ENCODE data around the gene ATP2A2. TPM values are rescaled to one million over a fixed set of nuclear protein-coding genes. Genes with fewer than 3 reads are reported as not detected.

The ATP2A2 gene
- total and polyA plus RNA-seq, 2 of the 8 experiments (the other 6 are each of a cell fraction or from before 2014, with no cell fraction given), result 86.1 to 271 TPM

- 93% methylated on average over 6 of the region's 6 CpGs; no CpG with 5 or more reads in 1 of the 2 experiments for WGBS, 2 experiments (ENCODE audit: extremely low coverage in 1 of 2, insufficient coverage in 1 of 2, insufficient read length in 1 of 2, insufficient replicate concordance in 2 of 2, low coverage in 1 of 2, low lambda C conversion rate in 2 of 2, missing lambda C conversion rate in 1 of 2)
- POLR2A ChIA-PET (ENCODE audit: partially characterized antibody), result interaction anchor here (0.6 to 1.6 kb wide), 5 partner anchors 14 to 188 kb away, joined by 3 to 4 read pairs (median 3); partner anchors contain the start of gene IFT81
- no peak for TF ChIP-seq BRCA1 (IDR thresholded peaks at IDR 0.05; ENCODE audit: low read depth, low read length)
- no peak for TF ChIP-seq JUN (IDR thresholded peaks at IDR 0.05; ENCODE audit: low read depth, low read length)
- TF ChIP-seq POLR2A (IDR thresholded peaks at IDR 0.05; ENCODE audit: control extremely low read depth in 1 of 2, low read depth in 2 of 2, low read length in 2 of 2), result no peak
- TF ChIP-seq GTF2F1 (IDR thresholded peaks at IDR 0.05; ENCODE audit: borderline replicate concordance, low read depth, low read length), result no peak
- TF ChIP-seq MAX (IDR thresholded peaks at IDR 0.05), result no peak
- no peak for TF ChIP-seq CHD1 (IDR thresholded peaks at IDR 0.05; ENCODE audit: low read depth, low read length)
- TF ChIP-seq CBX5 (IDR thresholded peaks at IDR 0.05; ENCODE audit: low read depth, low read length), result no peak
- no peak for TF ChIP-seq EZH2 (IDR thresholded peaks at IDR 0.05; ENCODE audit: low read depth, low read length, severe bottlenecking)
- no peak for TF ChIP-seq EP300 (IDR thresholded peaks at IDR 0.05; ENCODE audit: borderline replicate concordance in 1 of 2, low read depth in 2 of 2, low read length in 2 of 2)
- TF ChIP-seq SP1 (IDR thresholded peaks at IDR 0.05; ENCODE audit: low read depth, low read length), result no peak
- TF ChIP-seq ATF2 (IDR thresholded peaks at IDR 0.05; ENCODE audit: low read length), result no peak
- TF ChIP-seq ATF3 (IDR thresholded peaks at IDR 0.05; ENCODE audit: insufficient read depth, low read depth, low read length), result no peak
Measured at GRCh38 chr12:110311903-110312302, 30.9 kb downstream of the ATP2A2 start.

More at GRCh38 chr12:110311903-110312302, 30.9 kb downstream of the ATP2A2 start:
- Histone ChIP-seq H2BK12ac (ENCODE audit: low read depth, low read length) (no peak overlapping the region), H2BK120ac (replicated peaks; ENCODE audit: low read depth, low read length) (no peak overlapping the region), H3K18ac (ENCODE audit: extremely low read depth, low read length) (no peak overlapping the region), H2BK15ac (ENCODE audit: low read length) (no peak overlapping the region), H4K20me1 (replicated peaks in 1 of 2; ENCODE audit: control insufficient read depth in 1 of 2, insufficient read depth in 2 of 2, low read length in 2 of 2) (peaks cover 4 to 13% of the 10 kb centered on the region in 2 experiments), H3K4me3 (ENCODE audit: extremely low read depth in 1 of 4, insufficient read depth in 2 of 4, low read depth in 3 of 4, low read length in 4 of 4) (no peak overlapping the region), H4K8ac (ENCODE audit: extremely low read depth, insufficient read depth, low read length) (no peak overlapping the region; the same call in 1 of the 2 replicates), H2BK20ac (ENCODE audit: low read length) (no peak overlapping the region), H3K4me1 (replicated peaks in 1 of 4; ENCODE audit: control insufficient read depth in 3 of 4, insufficient read depth in 4 of 4, low read length in 3 of 4) (no peaks in the 10 kb centered on the region), H3K9ac (replicated peaks in 1 of 4; ENCODE audit: extremely low read depth in 1 of 4, low read depth in 3 of 4, low read length in 3 of 4) (no peak overlapping the region), H4K5ac (ENCODE audit: insufficient read length, low read depth, low read length) (no peak overlapping the region), H3K4me2 (ENCODE audit: insufficient read depth in 1 of 2, low read depth in 2 of 2, low read length in 2 of 2) (no peak overlapping the region), H3K4ac (replicated peaks; ENCODE audit: insufficient read length, low read depth, low read length) (no peak overlapping the region), H3K36me3 (ENCODE audit: control insufficient read depth in 2 of 4, insufficient read depth in 4 of 4, low read length in 3 of 4) (peaks cover 0 to 17% (median under 1%) of the 10 kb centered on the region in 4 experiments; a peak in 3 of 8 replicates), H3K27ac (ENCODE audit: low read depth, low read length) (no peak overlapping the region), H2BK5ac (ENCODE audit: low read depth, low read length) (no peak overlapping the region), H3K79me2 (ENCODE audit: control insufficient read depth in 1 of 2, insufficient read depth in 2 of 2, low read length in 2 of 2) (peaks cover 10 to 89% of the 10 kb centered on the region in 2 experiments), H3K23me2 (ENCODE audit: low read depth, low read length) (no peaks in the 10 kb centered on the region), H3K9me3 (ENCODE audit: insufficient read depth in 2 of 2, low read depth in 1 of 2, low read length in 1 of 2) (no peaks in the 10 kb centered on the region), H3K23ac (ENCODE audit: insufficient read length) (no peak overlapping the region), H3K79me1 (ENCODE audit: low read depth, low read length) (peaks cover 2% of the 10 kb centered on the region; the same call in 1 of the 2 replicates), H2AFZ (ENCODE audit: low read length) (no peak overlapping the region), H2AK5ac (ENCODE audit: low read depth, low read length) (no peak overlapping the region), H3K27me3 (replicated peaks in 1 of 4; ENCODE audit: control insufficient read depth in 3 of 4, extremely low read depth in 1 of 4, insufficient read depth in 3 of 4, low read length in 3 of 4) (no peaks in the 10 kb centered on the region), H3K14ac (ENCODE audit: insufficient read length) (no peak overlapping the region), H3K56ac (replicated peaks; ENCODE audit: insufficient read length, low read depth, low read length) (no peak overlapping the region), H4K91ac (replicated peaks; ENCODE audit: insufficient read length, low read length) (no peak overlapping the region)
- no peak for DNase-seq (ENCODE audit: low read depth in 1 of 2, low spot score in 2 of 2)
- CTCF ChIA-PET (ENCODE audit: partially characterized antibody), result interaction anchor here (1.0 to 1.4 kb wide), 4 partner anchors 20 to 210 kb away, joined by 3 to 6 read pairs (median 4); no protein-coding TSS in a partner anchor
- FAIRE-seq, result no peak
